HEK293 (cell line): Measurements from ENCODE around the gene S100A3.
A peak's percentile ranks its signal among the peaks of the same experiment; 100 is the strongest.

Experiments used
- BCL11A ChIP-seq: fragments of 450-650 bp; formaldehyde crosslinking; IDR thresholded peaks from 2 replicates; pipeline ENCODE4 v1.5.1; 2016; ENCODE audit warnings: low read depth, missing biosample characterization, missing genetic modification characterization
- BCL11B ChIP-seq: fragments of 450-650 bp; formaldehyde crosslinking; IDR thresholded peaks from 2 replicates; pipeline ENCODE4 v1.5.1; 2016; ENCODE audit warnings: low read depth, missing biosample characterization, missing genetic modification characterization
- HIC1 ChIP-seq: fragments of 450-650 bp; formaldehyde crosslinking; IDR thresholded peaks from 2 replicates; pipeline ENCODE4 v1.5.1; 2016; ENCODE audit warnings: missing biosample characterization, missing genetic modification characterization
- HOXC10 ChIP-seq: sonication (generic); formaldehyde crosslinking; IDR thresholded peaks from 2 replicates; pipeline ENCODE4 v1.8.1; 2023; ENCODE audit warnings: mild to moderate bottlenecking, missing genetic modification reagents
- KLF16 ChIP-seq: fragments of 450-650 bp; formaldehyde crosslinking; IDR thresholded peaks from 2 replicates; pipeline ENCODE4 v1.5.1; 2017; ENCODE audit warnings: missing biosample characterization, missing genetic modification characterization
- KLF8 ChIP-seq: fragments of 450-650 bp; formaldehyde crosslinking; IDR thresholded peaks from 2 replicates; pipeline ENCODE4 v1.5.1; 2016; ENCODE audit warnings: missing biosample characterization, missing genetic modification characterization
- PRDM2 ChIP-seq: fragments of 450-650 bp; formaldehyde crosslinking; IDR thresholded peaks from 2 replicates; pipeline ENCODE4 v1.5.1; 2016; ENCODE audit warnings: missing biosample characterization, missing genetic modification characterization, borderline replicate concordance
- SALL2 ChIP-seq: fragments of 450-650 bp; formaldehyde crosslinking; IDR thresholded peaks from 2 replicates; pipeline ENCODE4 v1.5.0; 2017; ENCODE audit warnings: missing biosample characterization, mild to moderate bottlenecking, missing genetic modification characterization, borderline replicate concordance
- SCRT2 ChIP-seq: fragments of 450-650 bp; formaldehyde crosslinking; IDR thresholded peaks from 2 replicates; pipeline ENCODE4 v1.5.1; 2016; ENCODE audit warnings: missing biosample characterization, missing genetic modification characterization
- ZBTB48 ChIP-seq: fragments of 450-650 bp; formaldehyde crosslinking; IDR thresholded peaks from 2 replicates; pipeline ENCODE4 v1.5.1; 2016; ENCODE audit warnings: missing biosample characterization, missing genetic modification characterization
- ZNF132 ChIP-seq: fragments of 450-650 bp; formaldehyde crosslinking; IDR thresholded peaks from 2 replicates; pipeline ENCODE4 v1.5.1; 2017; ENCODE audit warnings: missing biosample characterization, missing genetic modification characterization, borderline replicate concordance
- ZNF146 ChIP-seq: fragments of 450-650 bp; formaldehyde crosslinking; IDR thresholded peaks from 2 replicates; pipeline ENCODE4 v1.5.1; 2016; ENCODE audit warnings: missing biosample characterization, missing genetic modification characterization
- ZNF175 ChIP-seq: fragments of 450-650 bp; formaldehyde crosslinking; IDR thresholded peaks from 2 replicates; pipeline ENCODE4 v1.5.1; 2016; ENCODE audit warnings: missing biosample characterization, missing genetic modification characterization
- ZNF211 ChIP-seq: fragments of 450-650 bp; formaldehyde crosslinking; IDR thresholded peaks from 2 replicates; pipeline ENCODE4 v1.5.1; 2016; ENCODE audit warnings: low read depth, missing biosample characterization, missing genetic modification characterization
- ZNF23 ChIP-seq: fragments of 450-650 bp; formaldehyde crosslinking; IDR thresholded peaks from 2 replicates; pipeline ENCODE4 v1.5.1; 2016; ENCODE audit warnings: missing biosample characterization, missing genetic modification characterization, borderline replicate concordance
- ZNF239 ChIP-seq: fragments of 450-650 bp; formaldehyde crosslinking; IDR thresholded peaks from 2 replicates; pipeline ENCODE4 v1.5.1; 2016; ENCODE audit warnings: missing biosample characterization, missing genetic modification characterization
- ZNF248 ChIP-seq: fragments of 450-650 bp; formaldehyde crosslinking; IDR thresholded peaks from 2 replicates; pipeline ENCODE4 v1.5.1; 2017; ENCODE audit warnings: missing biosample characterization, missing genetic modification characterization
- ZNF311 ChIP-seq: fragments of 450-650 bp; formaldehyde crosslinking; IDR thresholded peaks from 2 replicates; pipeline ENCODE4 v1.5.1; 2017; ENCODE audit warnings: missing biosample characterization, missing genetic modification characterization, borderline replicate concordance
- ZNF37A ChIP-seq: fragments of 450-650 bp; IDR thresholded peaks from 2 replicates; pipeline ENCODE4 v1.5.1; 2018; ENCODE audit warnings: missing biosample characterization, missing genetic modification characterization
- ZNF404 ChIP-seq: fragments of 450-650 bp; formaldehyde crosslinking; IDR thresholded peaks from 2 replicates; pipeline ENCODE4 v1.5.1; 2017; ENCODE audit warnings: missing biosample characterization, missing genetic modification characterization
- ZNF426 ChIP-seq: fragments of 450-650 bp; formaldehyde crosslinking; IDR thresholded peaks from 2 replicates; pipeline ENCODE4 v1.5.1; 2017; ENCODE audit warnings: missing biosample characterization, missing genetic modification characterization, mild to moderate bottlenecking, inconsistent platforms, moderate library complexity
- ZNF555 ChIP-seq: fragments of 450-650 bp; formaldehyde crosslinking; conservative IDR thresholded peaks from 2 replicates; pipeline ENCODE4 v1.5.1; 2017; ENCODE audit warnings: missing biosample characterization, mild to moderate bottlenecking, missing genetic modification characterization, inconsistent platforms
- ZNF558 ChIP-seq: fragments of 450-650 bp; formaldehyde crosslinking; IDR thresholded peaks from 2 replicates; pipeline ENCODE4 v1.5.1; 2016; ENCODE audit warnings: missing biosample characterization, missing genetic modification characterization
- ZNF560 ChIP-seq: fragments of 450-650 bp; formaldehyde crosslinking; IDR thresholded peaks from 2 replicates; pipeline ENCODE4 v1.5.1; 2017; ENCODE audit warnings: missing biosample characterization, missing genetic modification characterization, borderline replicate concordance
- ZNF561 ChIP-seq: fragments of 450-650 bp; IDR thresholded peaks from 2 replicates; pipeline ENCODE4 v1.5.1; 2018; ENCODE audit warnings: missing biosample characterization, missing genetic modification characterization, borderline replicate concordance
- ZNF623 ChIP-seq: fragments of 450-650 bp; formaldehyde crosslinking; IDR thresholded peaks from 2 replicates; pipeline ENCODE4 v1.5.1; 2016; ENCODE audit warnings: missing biosample characterization, missing genetic modification characterization
- ZNF645 ChIP-seq: fragments of 450-650 bp; formaldehyde crosslinking; IDR thresholded peaks from 2 replicates; pipeline ENCODE4; 2016; ENCODE audit warnings: missing biosample characterization, missing genetic modification characterization
- ZNF677 ChIP-seq: fragments of 450-650 bp; IDR thresholded peaks from 2 replicates; pipeline ENCODE4 v1.5.0; 2018; ENCODE audit warnings: missing biosample characterization, mild to moderate bottlenecking, missing genetic modification characterization, moderate library complexity
- ZNF701 ChIP-seq: fragments of 450-650 bp; formaldehyde crosslinking; IDR thresholded peaks from 2 replicates; pipeline ENCODE4 v1.5.1; 2016; ENCODE audit warnings: missing biosample characterization, missing genetic modification characterization
- ZNF830 ChIP-seq: fragments of 450-650 bp; IDR thresholded peaks from 2 replicates; pipeline ENCODE4 v1.5.0; 2018; ENCODE audit warnings: missing biosample characterization, missing genetic modification characterization, low read depth, mild to moderate bottlenecking, moderate library complexity

S100A3 gene

GRCh38 chr1:153568367-153569099 is 19.5 kb upstream of the S100A3 start (continued):
- TF ChIP-seq BCL11B (tag by site-specific recombination) (0 out of 2 replicates have a peak, but pooled peaks have one; percentile 31), ZNF645 (tag by site-specific recombination) (no peak), ZNF555 (tag by site-specific recombination) (no peak), ZNF311 (tag by site-specific recombination) (no peak), ZNF561 (tag by site-specific recombination) (no peak; the same call in 1 of the 2 replicates), BCL11A (tag by site-specific recombination) (no peak), ZNF132 (tag by site-specific recombination) (no peak), ZNF211 (tag by site-specific recombination) (no peak), ZNF426 (tag by site-specific recombination) (no peak), ZNF404 (tag by site-specific recombination) (no peak), HOXC10 (CRISPR knock-in tag) (no peak), ZNF248 (no peak), ZNF623 (tag by site-specific recombination) (no peak), ZNF830 (tag by site-specific recombination) (no peak), KLF8 (peak; percentile 67; the same call in 1 of the 2 replicates), ZNF560 (tag by site-specific recombination) (no peak), ZNF146 (no peak), ZNF37A (no peak), ZNF558 (tag by site-specific recombination) (0 out of 2 replicates have a peak, but pooled peaks have one; percentile 20), PRDM2 (no peak), ZNF175 (tag by site-specific recombination) (no peak), SALL2 (tag by site-specific recombination) (no peak), ZNF23 (tag by site-specific recombination) (no peak), HIC1 (tag by site-specific recombination) (0 out of 2 replicates have a peak, but pooled peaks have one; percentile 53), ZNF239 (tag by site-specific recombination) (no peak), SCRT2 (tag by site-specific recombination) (no peak), ZBTB48 (tag by site-specific recombination) (peak; percentile 12; the same call in 1 of the 2 replicates), ZNF701 (no peak), ZNF677 (tag by site-specific recombination) (no peak), KLF16 (tag by site-specific recombination) (no peak; the same call in 1 of the 2 replicates)
